Measurements from ENCODE around the gene SLC26A2. TPM values are rescaled to one million over a fixed set of nuclear protein-coding genes. Genes with fewer than 3 reads are reported as not detected.

Gene SLC26A2
- 10 to 100 TPM; 16.9 to 32.0 TPM for total RNA-seq

DNA sequence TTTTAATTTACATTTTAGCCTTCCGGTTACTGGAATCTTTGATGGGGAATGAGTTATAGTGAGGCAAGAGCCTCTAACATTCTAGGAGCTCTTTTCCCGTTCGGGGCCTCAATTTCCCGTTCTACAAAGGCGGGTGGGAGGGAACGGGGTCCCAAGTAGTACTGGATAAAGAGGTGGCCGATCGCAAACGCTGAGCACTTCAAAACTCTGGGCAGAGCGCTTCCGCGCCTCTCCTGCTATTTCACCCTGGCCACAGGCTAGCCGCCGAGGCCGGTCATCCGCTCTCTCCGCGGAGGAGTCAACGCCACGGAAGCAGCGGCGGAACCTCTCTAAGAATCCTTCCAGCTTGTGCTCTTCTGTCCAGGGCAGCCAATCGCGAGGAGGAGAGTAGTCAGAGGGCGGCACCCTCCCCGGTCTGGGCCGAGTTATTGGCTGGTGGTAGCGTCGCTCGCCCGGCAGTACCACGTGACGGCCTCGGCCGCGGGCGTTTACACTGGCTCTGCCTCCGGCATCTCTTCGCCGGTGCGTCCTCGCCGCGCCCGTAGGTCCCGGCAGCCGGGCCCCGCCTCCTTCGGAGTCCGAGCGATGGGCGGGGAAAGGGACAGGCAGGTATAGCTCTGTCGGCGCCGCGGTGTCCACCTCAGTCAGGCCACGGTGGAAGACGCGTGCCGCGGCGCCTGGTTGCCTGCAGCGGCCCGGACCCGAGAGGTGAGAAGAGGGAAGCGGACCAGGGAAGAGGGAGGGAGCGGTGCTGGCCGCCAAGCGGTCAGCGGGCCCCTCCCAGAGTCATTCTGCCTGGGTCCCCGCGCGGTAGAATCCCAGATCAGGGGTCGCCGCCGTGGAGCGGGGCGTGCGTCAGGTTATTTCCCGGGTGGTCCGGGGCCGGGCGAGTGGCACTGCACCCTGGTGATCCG, at the start of gene SLC26A2:
TSS of gene SLC26A2 (plus strand) at position 487 of the 914 bp plus-strand sequence. CDS start 16,895 bp downstream, outside the sequence.
- H3K9me3 ChIP-seq, result no peaks in the 10 kb centered on the region
- ATAC-seq (ENCODE audit: insufficient number of reproducible peaks, low FRiP score, low read depth) (peak; percentile 95), DNase-seq (ENCODE audit: low spot score) (peak; percentile 96)
- no peaks in the 10 kb centered on the region for H3K27me3 ChIP-seq (replicated peaks; ENCODE audit: insufficient read depth)
- H3K27ac ChIP-seq, result peak within 1 kb of the TSS; percentile 80 to 92
- H3K4me3 ChIP-seq, result peak within 1 kb of the TSS; percentile 98
- H3K36me3 ChIP-seq, result no peaks in the 10 kb centered on the region
- peaks cover 6 to 16% of the 10 kb centered on the region in 2 donors for H3K4me1 ChIP-seq (ENCODE audit: control insufficient read depth in 1 of 2, low read depth in 2 of 2)
- TF ChIP-seq, protein P1, sequence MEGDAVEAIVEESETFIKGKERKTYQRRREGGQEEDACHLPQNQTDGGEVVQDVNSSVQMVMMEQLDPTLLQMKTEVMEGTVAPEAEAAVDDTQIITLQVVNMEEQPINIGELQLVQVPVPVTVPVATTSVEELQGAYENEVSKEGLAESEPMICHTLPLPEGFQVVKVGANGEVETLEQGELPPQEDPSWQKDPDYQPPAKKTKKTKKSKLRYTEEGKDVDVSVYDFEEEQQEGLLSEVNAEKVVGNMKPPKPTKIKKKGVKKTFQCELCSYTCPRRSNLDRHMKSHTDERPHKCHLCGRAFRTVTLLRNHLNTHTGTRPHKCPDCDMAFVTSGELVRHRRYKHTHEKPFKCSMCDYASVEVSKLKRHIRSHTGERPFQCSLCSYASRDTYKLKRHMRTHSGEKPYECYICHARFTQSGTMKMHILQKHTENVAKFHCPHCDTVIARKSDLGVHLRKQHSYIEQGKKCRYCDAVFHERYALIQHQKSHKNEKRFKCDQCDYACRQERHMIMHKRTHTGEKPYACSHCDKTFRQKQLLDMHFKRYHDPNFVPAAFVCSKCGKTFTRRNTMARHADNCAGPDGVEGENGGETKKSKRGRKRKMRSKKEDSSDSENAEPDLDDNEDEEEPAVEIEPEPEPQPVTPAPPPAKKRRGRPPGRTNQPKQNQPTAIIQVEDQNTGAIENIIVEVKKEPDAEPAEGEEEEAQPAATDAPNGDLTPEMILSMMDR (IDR thresholded peaks at IDR 0.05), result peak; percentile 17

DNA sequence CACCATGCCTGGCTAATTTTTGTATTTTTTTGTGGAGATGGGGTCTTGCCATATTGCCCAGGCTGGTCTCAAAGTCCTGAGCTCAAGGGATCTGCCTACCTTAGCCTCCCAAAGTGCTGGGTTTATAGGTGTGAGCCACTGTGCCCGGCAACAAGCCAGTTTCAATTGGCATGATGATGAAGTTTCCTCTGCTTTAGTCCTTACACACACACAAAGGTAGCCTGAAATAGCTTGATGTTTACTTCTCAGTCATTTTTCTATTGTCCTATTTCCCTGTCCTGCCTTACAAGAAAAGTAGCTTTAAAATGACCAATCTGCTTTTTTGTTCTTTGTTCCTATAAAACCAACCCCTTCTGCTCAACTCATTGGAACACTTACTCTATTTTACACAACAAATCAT, 49.5 kb upstream of the SLC26A2 start:
- Histone ChIP-seq H3K36me3 (no peaks in the 10 kb centered on the region), H3K27ac (no peak overlapping the region), H3K27me3 (replicated peaks; ENCODE audit: insufficient read depth) (no peaks in the 10 kb centered on the region), H3K9me3 (no peaks in the 10 kb centered on the region), H3K4me1 (ENCODE audit: control insufficient read depth in 1 of 2, low read depth in 2 of 2) (peaks cover 0 to under 1% of the 10 kb centered on the region in 2 donors), H3K4me3 (no peak overlapping the region)
- ATAC-seq (ENCODE audit: insufficient number of reproducible peaks, low FRiP score, low read depth) (no peak), DNase-seq (ENCODE audit: low spot score) (no peak)
- TF ChIP-seq, protein P1 (IDR thresholded peaks at IDR 0.05), result no peak

DNA sequence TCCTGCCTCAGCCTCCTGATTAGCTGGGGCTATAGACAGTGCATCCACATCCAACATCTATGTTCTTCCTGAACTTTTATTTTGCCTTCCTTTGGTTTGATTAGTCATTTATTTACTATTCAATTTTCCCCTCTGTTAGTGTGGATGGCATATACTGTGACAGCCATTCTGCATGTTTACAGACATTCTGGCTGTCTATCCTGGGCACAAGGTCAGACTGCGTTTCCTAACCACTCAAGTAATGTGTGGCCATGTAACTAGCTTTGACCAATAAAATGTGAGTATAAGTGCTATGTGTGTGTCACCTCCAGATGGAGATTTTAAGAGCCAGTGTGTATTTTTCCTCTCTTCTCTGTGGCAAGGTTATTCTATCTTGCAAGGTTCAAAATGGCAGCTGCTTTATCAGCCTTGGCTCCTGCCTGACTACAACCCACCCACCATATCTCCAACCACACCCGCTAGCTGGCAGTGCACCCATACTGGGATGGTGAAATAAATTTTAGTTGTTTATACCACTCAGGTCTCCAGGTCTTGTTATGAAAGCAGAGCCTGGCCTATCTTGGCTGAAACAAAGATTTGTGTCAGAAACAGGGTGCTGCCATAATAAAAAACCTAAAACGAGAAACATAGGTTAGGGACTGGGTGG, 48.2 kb upstream of the SLC26A2 start:
- peaks cover 0 to 12% of the 10 kb centered on the region in 2 donors for H3K4me1 ChIP-seq (ENCODE audit: control insufficient read depth in 1 of 2, low read depth in 2 of 2)

GRCh38 chr5:149913436-149914419, 46.8 kb upstream of the SLC26A2 start:
- TF ChIP-seq, protein P1 (IDR thresholded peaks at IDR 0.05), result no peak
- no peak for ATAC-seq (ENCODE audit: insufficient number of reproducible peaks, low FRiP score, low read depth)
- no peaks in the 10 kb centered on the region for H3K27me3 ChIP-seq (replicated peaks; ENCODE audit: insufficient read depth)
- no peak for DNase-seq (ENCODE audit: low spot score)
- H3K36me3 ChIP-seq, result no peaks in the 10 kb centered on the region
- H3K9me3 ChIP-seq, result no peaks in the 10 kb centered on the region
- H3K4me1 ChIP-seq (ENCODE audit: control insufficient read depth in 1 of 2, low read depth in 2 of 2), result peaks cover 0 to 22% of the 10 kb centered on the region in 2 donors
- H3K4me3 ChIP-seq, result no peak overlapping the region
- H3K27ac ChIP-seq, result no peak overlapping the region

More for the DNA sequence above, 48.2 kb upstream of the SLC26A2 start:
- H3K9me3 ChIP-seq, result no peaks in the 10 kb centered on the region
- TF ChIP-seq, protein P1 (IDR thresholded peaks at IDR 0.05), result no peak
- DNase-seq (ENCODE audit: low spot score) (no peak), ATAC-seq (ENCODE audit: insufficient number of reproducible peaks, low FRiP score, low read depth) (no peak)
- H3K4me3 ChIP-seq, result no peak overlapping the region
- no peaks in the 10 kb centered on the region for H3K36me3 ChIP-seq
- no peaks in the 10 kb centered on the region for H3K27me3 ChIP-seq (replicated peaks; ENCODE audit: insufficient read depth)
- no peak overlapping the region for H3K27ac ChIP-seq

Measured in thoracic aorta (tissue), 2 donors.